HG02840 (cell line): ENCODE results near the gene KIF3A.

Experiments used
- ATAC-seq: cut with Tn5 transposase; IDR thresholded peaks from one replicate; pipeline ENCODE4 v1.9.1; 2021; ENCODE audit warnings: mild to moderate bottlenecking, moderate library complexity, moderate number of reproducible peaks; ENCODE audit not compliant: unreplicated experiment, low FRiP score

Gene KIF3A

GRCh38 chr5:132754947-132755346 is 17.6 kb upstream of the KIF3A start:
- ATAC-seq = no peak

GRCh38 chr5:132754111-132754510 is 16.8 kb upstream of the KIF3A start:
- no peak for ATAC-seq

GRCh38 chr5:132753135-132753987 is 16.0 kb upstream of the KIF3A start:
- ATAC-seq = no peak

GRCh38 chr5:132752581-132753125 is 15.3 kb upstream of the KIF3A start:
- no peak for ATAC-seq

GRCh38 chr5:132751971-132752580 is 14.7 kb upstream of the KIF3A start:
- no peak for ATAC-seq

GRCh38 chr5:132751444-132751843 is 14.1 kb upstream of the KIF3A start:
- peak; percentile 35 for ATAC-seq

- ATAC-seq = no peak
These were observed 13.3 kb upstream of the KIF3A start for GRCh38 chr5:132750471-132751230.

- ATAC-seq = no peak
These were observed 12.2 kb upstream of the KIF3A start for GRCh38 chr5:132749506-132749905.

GRCh38 chr5:132748522-132749000 is 11.2 kb upstream of the KIF3A start:
- ATAC-seq = no peak

GRCh38 chr5:132747616-132748440 is 10.5 kb upstream of the KIF3A start:
- no peak for ATAC-seq

- ATAC-seq = no peak
These were observed 9.7 kb upstream of the KIF3A start, which contains the start of gene CCNI2 for GRCh38 chr5:132746954-132747615. Gene CCNI2 (plus strand): TSS chr5:132747426. CDS start chr5:132747496, 70 bp downstream.

- no peak for ATAC-seq
These were observed 9.2 kb upstream of the KIF3A start for GRCh38 chr5:132746592-132746953.

- ATAC-seq = no peak
These were observed 7.3 kb upstream of the KIF3A start for GRCh38 chr5:132744659-132745058.

GRCh38 chr5:132742626-132743025 is 5.3 kb upstream of the KIF3A start:
- ATAC-seq = no peak

- no peak for ATAC-seq
These were observed 4.8 kb upstream of the KIF3A start for GRCh38 chr5:132742158-132742557.

- no peak for ATAC-seq
These were observed 1.9 kb upstream of the KIF3A start for GRCh38 chr5:132739232-132739631.

GRCh38 chr5:132737982-132738681 is 786 bp upstream of the KIF3A start:
- no peak for ATAC-seq

- ATAC-seq = no peak
These were observed 2.7 kb downstream of the KIF3A start for GRCh38 chr5:132734687-132735086.
